Loucy (cell line): ENCODE data around the gene ARHGAP19.

Source experiments
- EZH2phosphoT487 ChIP-seq: fragments of 200-600 bp; IDR thresholded peaks from 2 replicates; pipeline ENCODE4 v1.6.1; 2018; ENCODE audit warnings: antibody characterized with exemption, mild to moderate bottlenecking, moderate library complexity, borderline replicate concordance
- TF ChIP-seq, protein P1 (sequence below): fragments of 200-600 bp; sonication (generic); conservative IDR thresholded peaks from 2 replicates; pipeline ENCODE4 v1.5.1; 2014; ENCODE audit warnings: mild to moderate bottlenecking, antibody characterized with exemption, low read length

DNA sequence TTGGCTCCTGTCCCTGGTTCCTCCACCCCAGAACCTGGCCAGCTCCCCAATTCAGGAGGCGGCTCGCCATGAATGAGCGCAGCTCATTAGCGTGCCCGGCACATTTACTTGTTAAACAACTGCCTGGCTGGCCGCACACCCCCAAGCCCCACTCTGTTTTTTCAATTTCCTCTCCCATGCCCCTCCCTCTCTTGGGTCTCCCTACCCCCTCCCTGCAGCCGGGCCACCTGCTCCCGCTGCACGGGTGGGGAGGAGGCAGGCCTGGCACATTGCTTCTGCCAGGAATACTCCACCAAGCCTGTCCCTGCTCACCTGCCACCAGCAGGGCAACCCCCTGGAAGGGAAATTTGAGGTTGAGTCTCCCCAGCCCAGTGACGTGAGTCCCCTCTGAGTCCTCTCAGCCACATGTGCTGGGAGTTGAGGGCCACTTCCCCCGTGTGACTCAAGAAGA is 104.2 kb downstream of the ARHGAP19 start:
- TF ChIP-seq, protein P1, sequence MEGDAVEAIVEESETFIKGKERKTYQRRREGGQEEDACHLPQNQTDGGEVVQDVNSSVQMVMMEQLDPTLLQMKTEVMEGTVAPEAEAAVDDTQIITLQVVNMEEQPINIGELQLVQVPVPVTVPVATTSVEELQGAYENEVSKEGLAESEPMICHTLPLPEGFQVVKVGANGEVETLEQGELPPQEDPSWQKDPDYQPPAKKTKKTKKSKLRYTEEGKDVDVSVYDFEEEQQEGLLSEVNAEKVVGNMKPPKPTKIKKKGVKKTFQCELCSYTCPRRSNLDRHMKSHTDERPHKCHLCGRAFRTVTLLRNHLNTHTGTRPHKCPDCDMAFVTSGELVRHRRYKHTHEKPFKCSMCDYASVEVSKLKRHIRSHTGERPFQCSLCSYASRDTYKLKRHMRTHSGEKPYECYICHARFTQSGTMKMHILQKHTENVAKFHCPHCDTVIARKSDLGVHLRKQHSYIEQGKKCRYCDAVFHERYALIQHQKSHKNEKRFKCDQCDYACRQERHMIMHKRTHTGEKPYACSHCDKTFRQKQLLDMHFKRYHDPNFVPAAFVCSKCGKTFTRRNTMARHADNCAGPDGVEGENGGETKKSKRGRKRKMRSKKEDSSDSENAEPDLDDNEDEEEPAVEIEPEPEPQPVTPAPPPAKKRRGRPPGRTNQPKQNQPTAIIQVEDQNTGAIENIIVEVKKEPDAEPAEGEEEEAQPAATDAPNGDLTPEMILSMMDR, result no peak
- no peak for TF ChIP-seq EZH2phosphoT487
